ENCODE results near the gene CCDC83.
A peak's percentile ranks its signal among the peaks of the same experiment; 100 is the strongest.
"Not testable (repeated sequence)": the region's sequence is repeated elsewhere in the genome, so short reads cannot be mapped to it uniquely, and the experiment has no call there.

The CCDC83 gene

GRCh38 chr11:85945296-85945695 is 90.1 kb downstream of the CCDC83 start:
- no peak for DNase-seq (ENCODE audit: low spot score)

- DNase-seq (ENCODE audit: low spot score), result no peak
Measured at GRCh38 chr11:85945788-85946187, 90.6 kb downstream of the CCDC83 start.

GRCh38 chr11:85946221-85946620 is 91.0 kb downstream of the CCDC83 start:
- DNase-seq (ENCODE audit: low spot score), result no peak

- peak; percentile 70 for DNase-seq (ENCODE audit: low spot score)
Measured at GRCh38 chr11:85947431-85948272, 92.5 kb downstream of the CCDC83 start.

GRCh38 chr11:85948884-85949283 is 93.7 kb downstream of the CCDC83 start:
- DNase-seq (ENCODE audit: low spot score), result no peak

- no peak for DNase-seq (ENCODE audit: low spot score)
Measured at GRCh38 chr11:85949798-85950197, 94.6 kb downstream of the CCDC83 start.

GRCh38 chr11:85950317-85951048 is 95.3 kb downstream of the CCDC83 start:
- no peak for DNase-seq (ENCODE audit: low spot score)

- no peak for DNase-seq (ENCODE audit: low spot score)
Measured at GRCh38 chr11:85951049-85951405, 95.8 kb downstream of the CCDC83 start.

- DNase-seq (ENCODE audit: low spot score), result no peak
Measured at GRCh38 chr11:85951428-85952107, 96.4 kb downstream of the CCDC83 start.

GRCh38 chr11:85952108-85952485 is 96.9 kb downstream of the CCDC83 start:
- not testable (repeated sequence) for DNase-seq (ENCODE audit: low spot score)

- DNase-seq (ENCODE audit: low spot score), result peak; percentile 19
Measured at GRCh38 chr11:85953491-85954143, 98.4 kb downstream of the CCDC83 start.

GRCh38 chr11:85955531-85955930 is 100.3 kb downstream of the CCDC83 start:
- peak; percentile 67 for DNase-seq (ENCODE audit: low spot score)

- DNase-seq (ENCODE audit: low spot score), result no peak
Measured at GRCh38 chr11:85960678-85961077, 105.5 kb downstream of the CCDC83 start.

GRCh38 chr11:85961130-85961529 is 105.9 kb downstream of the CCDC83 start:
- no peak for DNase-seq (ENCODE audit: low spot score)

- no peak for DNase-seq (ENCODE audit: low spot score)
Measured at GRCh38 chr11:85961930-85962363, 106.8 kb downstream of the CCDC83 start.

- DNase-seq (ENCODE audit: low spot score), result no peak
Measured at GRCh38 chr11:85965202-85965601, 110.0 kb downstream of the CCDC83 start.

GRCh38 chr11:85967457-85967856 is 112.3 kb downstream of the CCDC83 start:
- DNase-seq (ENCODE audit: low spot score), result no peak
